KBM-7 (cell line): ENCODE results near the gene ADCY7.
"Not testable (repeated sequence)": the region's sequence is repeated elsewhere in the genome, so short reads cannot be mapped to it uniquely, and the experiment has no call there.

Experiments
- DNase-seq: peaks from one replicate; pipeline ENCODE4 v3.0.0-alpha.2; 2015
- in situ Hi-C: fragments of 300-500 bp; cut with MboI; formaldehyde crosslinking; loops from 2 replicates; pipeline ENCODE4 v1.14.3; 2020; ENCODE audit warnings: low sequenced_read_pairs, low pct_unique_long_range_greater_than_20kb, mixed read lengths

The ADCY7 gene

GRCh38 chr16:50266337-50267091 is at the start of gene ADCY7:
ADCY7 (plus strand) TSS chr16:50266551; CDS start chr16:50288180, 21,629 bp downstream.
- in situ Hi-C loops, result no loop called here
- peak; percentile 87 for DNase-seq

- in situ Hi-C loops, result no loop called here
- DNase-seq, result no peak
These were observed 46.9 kb upstream of the ADCY7 start for GRCh38 chr16:50219402-50219975.

- in situ Hi-C loops, result no loop called here
- DNase-seq, result no peak
These were observed 42.1 kb upstream of the ADCY7 start for GRCh38 chr16:50224286-50224685.

- in situ Hi-C loops, result no loop called here
- no peak for DNase-seq
These were observed 39.2 kb upstream of the ADCY7 start for GRCh38 chr16:50227120-50227519.

- in situ Hi-C loops, result no loop called here
- no peak for DNase-seq
These were observed 38.7 kb upstream of the ADCY7 start for GRCh38 chr16:50227665-50228064.

- in situ Hi-C loops, result no loop called here
- no peak for DNase-seq
These were observed 37.9 kb upstream of the ADCY7 start for GRCh38 chr16:50228364-50228868.

- in situ Hi-C loops, result no loop called here
- DNase-seq, result peak; percentile 31
These were observed 37.1 kb upstream of the ADCY7 start for GRCh38 chr16:50229149-50229726.

GRCh38 chr16:50234771-50235556 is 31.4 kb upstream of the ADCY7 start:
- in situ Hi-C loops, result no loop called here
- no peak for DNase-seq

GRCh38 chr16:50235581-50235980 is 30.8 kb upstream of the ADCY7 start:
- in situ Hi-C loops, result no loop called here

GRCh38 chr16:50238314-50238713 is 28.0 kb upstream of the ADCY7 start:
- in situ Hi-C loops, result no loop called here
- DNase-seq, result no peak

More at GRCh38 chr16:50235581-50235980, 30.8 kb upstream of the ADCY7 start:
- no peak for DNase-seq

GRCh38 chr16:50238868-50239301 is 27.5 kb upstream of the ADCY7 start:
- in situ Hi-C loops, result no loop called here
- no peak for DNase-seq

GRCh38 chr16:50243024-50243423 is 23.3 kb upstream of the ADCY7 start:
- in situ Hi-C loops, DNase-seq: not testable (repeated sequence)

GRCh38 chr16:50244140-50244503 is 22.2 kb upstream of the ADCY7 start:
- in situ Hi-C loops, result no loop called here
- DNase-seq, result no peak

- in situ Hi-C loops, result no loop called here
- DNase-seq, result no peak
These were observed 21.6 kb upstream of the ADCY7 start for GRCh38 chr16:50244504-50245416.

GRCh38 chr16:50245417-50246298 is 20.7 kb upstream of the ADCY7 start:
- in situ Hi-C loops, result no loop called here
- DNase-seq, result peak; percentile 60

GRCh38 chr16:50246299-50247122 is 19.8 kb upstream of the ADCY7 start:
- DNase-seq, result peak; percentile 65
- in situ Hi-C loops, result no loop called here
